ENCODE results near the gene TPH1.

TPH1 gene

DNA sequence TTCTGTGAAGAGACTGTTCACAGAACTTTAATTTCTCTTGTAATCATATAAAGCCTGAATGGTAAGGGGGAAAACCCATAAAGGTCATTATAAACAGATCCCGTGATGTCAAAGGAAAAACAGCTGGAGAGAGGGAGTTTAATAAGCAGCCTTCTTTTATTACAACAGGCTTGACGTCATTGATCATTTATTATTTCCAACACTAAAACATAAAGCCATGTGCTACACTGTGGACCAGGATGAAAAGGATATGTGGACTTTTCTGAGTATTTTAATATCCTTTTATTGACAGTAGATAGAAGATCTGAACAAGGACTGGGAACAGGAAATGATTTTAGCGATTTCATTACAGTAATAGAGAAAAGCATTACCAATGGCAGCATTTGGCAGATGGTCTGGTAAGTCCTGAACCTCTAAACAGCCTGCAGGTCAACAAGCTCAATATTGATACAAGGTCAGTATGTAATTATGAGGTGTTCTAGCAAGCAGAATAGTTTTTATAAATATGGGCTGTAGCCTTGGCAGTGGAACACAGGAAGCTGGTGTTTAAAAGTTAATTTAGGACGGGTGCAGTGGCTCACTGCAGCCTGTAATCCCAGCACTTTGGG, 25.1 kb upstream of the TPH1 start:
- Histone ChIP-seq H3K4me3 (replicated peaks; ENCODE audit: insufficient read depth, low read length) (no peak overlapping the region), H3K27me3 (ENCODE audit: insufficient read depth, poor library complexity, severe bottlenecking) (no peaks in the 10 kb centered on the region), H3K27ac (replicated peaks) (no peak overlapping the region)
- no peak for DNase-seq (ENCODE audit: low read depth in 1 of 2, low spot score in 1 of 2)
- TF ChIP-seq POLR2AphosphoS5 (IDR thresholded peaks at IDR 0.05; ENCODE audit: low read depth) (no peak), SPI1 (IDR thresholded peaks at IDR 0.05; ENCODE audit: borderline replicate concordance, low read depth) (no peak), GABPA (IDR thresholded peaks at IDR 0.05; ENCODE audit: low read depth) (no peak)
- TF ChIP-seq, protein P1, sequence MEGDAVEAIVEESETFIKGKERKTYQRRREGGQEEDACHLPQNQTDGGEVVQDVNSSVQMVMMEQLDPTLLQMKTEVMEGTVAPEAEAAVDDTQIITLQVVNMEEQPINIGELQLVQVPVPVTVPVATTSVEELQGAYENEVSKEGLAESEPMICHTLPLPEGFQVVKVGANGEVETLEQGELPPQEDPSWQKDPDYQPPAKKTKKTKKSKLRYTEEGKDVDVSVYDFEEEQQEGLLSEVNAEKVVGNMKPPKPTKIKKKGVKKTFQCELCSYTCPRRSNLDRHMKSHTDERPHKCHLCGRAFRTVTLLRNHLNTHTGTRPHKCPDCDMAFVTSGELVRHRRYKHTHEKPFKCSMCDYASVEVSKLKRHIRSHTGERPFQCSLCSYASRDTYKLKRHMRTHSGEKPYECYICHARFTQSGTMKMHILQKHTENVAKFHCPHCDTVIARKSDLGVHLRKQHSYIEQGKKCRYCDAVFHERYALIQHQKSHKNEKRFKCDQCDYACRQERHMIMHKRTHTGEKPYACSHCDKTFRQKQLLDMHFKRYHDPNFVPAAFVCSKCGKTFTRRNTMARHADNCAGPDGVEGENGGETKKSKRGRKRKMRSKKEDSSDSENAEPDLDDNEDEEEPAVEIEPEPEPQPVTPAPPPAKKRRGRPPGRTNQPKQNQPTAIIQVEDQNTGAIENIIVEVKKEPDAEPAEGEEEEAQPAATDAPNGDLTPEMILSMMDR (IDR thresholded peaks at IDR 0.05; ENCODE audit: insufficient read depth, low read length) = no peak
- TF ChIP-seq, protein P2, sequence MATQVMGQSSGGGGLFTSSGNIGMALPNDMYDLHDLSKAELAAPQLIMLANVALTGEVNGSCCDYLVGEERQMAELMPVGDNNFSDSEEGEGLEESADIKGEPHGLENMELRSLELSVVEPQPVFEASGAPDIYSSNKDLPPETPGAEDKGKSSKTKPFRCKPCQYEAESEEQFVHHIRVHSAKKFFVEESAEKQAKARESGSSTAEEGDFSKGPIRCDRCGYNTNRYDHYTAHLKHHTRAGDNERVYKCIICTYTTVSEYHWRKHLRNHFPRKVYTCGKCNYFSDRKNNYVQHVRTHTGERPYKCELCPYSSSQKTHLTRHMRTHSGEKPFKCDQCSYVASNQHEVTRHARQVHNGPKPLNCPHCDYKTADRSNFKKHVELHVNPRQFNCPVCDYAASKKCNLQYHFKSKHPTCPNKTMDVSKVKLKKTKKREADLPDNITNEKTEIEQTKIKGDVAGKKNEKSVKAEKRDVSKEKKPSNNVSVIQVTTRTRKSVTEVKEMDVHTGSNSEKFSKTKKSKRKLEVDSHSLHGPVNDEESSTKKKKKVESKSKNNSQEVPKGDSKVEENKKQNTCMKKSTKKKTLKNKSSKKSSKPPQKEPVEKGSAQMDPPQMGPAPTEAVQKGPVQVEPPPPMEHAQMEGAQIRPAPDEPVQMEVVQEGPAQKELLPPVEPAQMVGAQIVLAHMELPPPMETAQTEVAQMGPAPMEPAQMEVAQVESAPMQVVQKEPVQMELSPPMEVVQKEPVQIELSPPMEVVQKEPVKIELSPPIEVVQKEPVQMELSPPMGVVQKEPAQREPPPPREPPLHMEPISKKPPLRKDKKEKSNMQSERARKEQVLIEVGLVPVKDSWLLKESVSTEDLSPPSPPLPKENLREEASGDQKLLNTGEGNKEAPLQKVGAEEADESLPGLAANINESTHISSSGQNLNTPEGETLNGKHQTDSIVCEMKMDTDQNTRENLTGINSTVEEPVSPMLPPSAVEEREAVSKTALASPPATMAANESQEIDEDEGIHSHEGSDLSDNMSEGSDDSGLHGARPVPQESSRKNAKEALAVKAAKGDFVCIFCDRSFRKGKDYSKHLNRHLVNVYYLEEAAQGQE (IDR thresholded peaks at IDR 0.05; ENCODE audit: insufficient replicate concordance, low read depth) = no peak

DNA sequence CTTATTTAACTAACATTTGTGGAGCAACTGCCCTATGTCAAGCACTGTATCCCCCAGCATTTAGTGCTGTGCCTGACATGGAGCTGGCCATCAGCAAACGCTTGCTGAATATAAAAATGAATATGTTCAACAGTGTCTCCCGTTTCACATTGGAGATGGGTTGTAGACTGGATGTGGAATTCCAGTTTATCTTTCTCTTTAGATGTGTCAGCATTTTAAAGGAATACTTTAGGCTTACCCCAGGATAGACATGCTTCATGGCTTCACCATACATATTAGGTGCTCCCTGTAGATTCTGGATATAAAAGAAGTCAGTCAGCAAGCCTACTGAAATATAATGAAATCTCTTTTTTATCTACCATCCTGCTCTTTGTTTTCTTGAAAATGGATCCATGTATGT, 21.3 kb upstream of the TPH1 start:
- TF ChIP-seq, protein P1 (IDR thresholded peaks at IDR 0.05; ENCODE audit: insufficient read depth, low read length) = no peak
- no peak for TF ChIP-seq POLR2AphosphoS5 (IDR thresholded peaks at IDR 0.05; ENCODE audit: low read depth)
- TF ChIP-seq, protein P2 (IDR thresholded peaks at IDR 0.05; ENCODE audit: insufficient replicate concordance, low read depth) = no peak
- no peak for TF ChIP-seq GABPA (IDR thresholded peaks at IDR 0.05; ENCODE audit: low read depth)
- no peak for TF ChIP-seq SPI1 (IDR thresholded peaks at IDR 0.05; ENCODE audit: borderline replicate concordance, low read depth)
- no peak for DNase-seq (ENCODE audit: low read depth in 1 of 2, low spot score in 1 of 2)
- Histone ChIP-seq H3K27me3 (ENCODE audit: insufficient read depth, poor library complexity, severe bottlenecking) (no peaks in the 10 kb centered on the region), H3K27ac (replicated peaks) (no peak overlapping the region), H3K4me3 (replicated peaks; ENCODE audit: insufficient read depth, low read length) (no peak overlapping the region)

DNA sequence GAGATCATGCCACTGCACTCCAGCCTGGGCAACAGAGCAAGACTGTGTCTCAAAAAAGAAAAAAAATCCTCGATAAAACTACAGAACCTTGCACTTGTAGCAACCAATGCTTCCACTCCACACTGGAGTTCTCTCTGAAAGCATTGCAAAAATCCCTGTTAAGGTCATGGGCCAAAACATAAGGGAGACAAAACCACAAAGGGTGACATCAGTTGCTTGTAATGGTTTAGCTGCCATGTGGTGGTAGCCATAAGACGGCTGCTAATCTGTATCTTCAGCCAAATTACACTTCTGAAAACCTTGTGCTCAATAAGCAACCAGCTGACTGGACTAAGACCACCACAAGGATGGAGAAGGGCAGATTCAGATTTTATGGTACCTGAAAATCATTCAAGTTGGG, 20.6 kb upstream of the TPH1 start:
- DNase-seq (ENCODE audit: low read depth in 1 of 2, low spot score in 1 of 2) = no peak
- H3K27me3 ChIP-seq (ENCODE audit: insufficient read depth, poor library complexity, severe bottlenecking) = no peaks in the 10 kb centered on the region
- no peak overlapping the region for H3K4me3 ChIP-seq (replicated peaks; ENCODE audit: insufficient read depth, low read length)
- no peak overlapping the region for H3K27ac ChIP-seq (replicated peaks)
- TF ChIP-seq SPI1 (IDR thresholded peaks at IDR 0.05; ENCODE audit: borderline replicate concordance, low read depth) (no peak), GABPA (IDR thresholded peaks at IDR 0.05; ENCODE audit: low read depth) (no peak), POLR2AphosphoS5 (IDR thresholded peaks at IDR 0.05; ENCODE audit: low read depth) (no peak)
- TF ChIP-seq, protein P1 (IDR thresholded peaks at IDR 0.05; ENCODE audit: insufficient read depth, low read length) = no peak
- TF ChIP-seq, protein P2 (IDR thresholded peaks at IDR 0.05; ENCODE audit: insufficient replicate concordance, low read depth) = no peak

All from HL-60 (cell line).